Measurements from ENCODE around the gene REEP2.

DNA sequence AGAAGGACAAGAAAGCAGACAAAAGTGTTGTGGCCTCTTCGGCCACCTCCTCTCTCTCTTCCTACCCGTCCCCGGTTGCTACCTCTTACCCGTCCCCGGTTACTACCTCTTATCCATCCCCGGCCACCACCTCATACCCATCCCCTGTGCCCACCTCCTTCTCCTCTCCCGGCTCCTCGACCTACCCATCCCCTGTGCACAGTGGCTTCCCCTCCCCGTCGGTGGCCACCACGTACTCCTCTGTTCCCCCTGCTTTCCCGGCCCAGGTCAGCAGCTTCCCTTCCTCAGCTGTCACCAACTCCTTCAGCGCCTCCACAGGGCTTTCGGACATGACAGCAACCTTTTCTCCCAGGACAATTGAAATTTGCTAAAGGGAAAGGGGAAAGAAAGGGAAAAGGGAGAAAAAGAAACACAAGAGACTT, 28.9 kb downstream of the REEP2 start:
- TF ChIP-seq, protein P1, sequence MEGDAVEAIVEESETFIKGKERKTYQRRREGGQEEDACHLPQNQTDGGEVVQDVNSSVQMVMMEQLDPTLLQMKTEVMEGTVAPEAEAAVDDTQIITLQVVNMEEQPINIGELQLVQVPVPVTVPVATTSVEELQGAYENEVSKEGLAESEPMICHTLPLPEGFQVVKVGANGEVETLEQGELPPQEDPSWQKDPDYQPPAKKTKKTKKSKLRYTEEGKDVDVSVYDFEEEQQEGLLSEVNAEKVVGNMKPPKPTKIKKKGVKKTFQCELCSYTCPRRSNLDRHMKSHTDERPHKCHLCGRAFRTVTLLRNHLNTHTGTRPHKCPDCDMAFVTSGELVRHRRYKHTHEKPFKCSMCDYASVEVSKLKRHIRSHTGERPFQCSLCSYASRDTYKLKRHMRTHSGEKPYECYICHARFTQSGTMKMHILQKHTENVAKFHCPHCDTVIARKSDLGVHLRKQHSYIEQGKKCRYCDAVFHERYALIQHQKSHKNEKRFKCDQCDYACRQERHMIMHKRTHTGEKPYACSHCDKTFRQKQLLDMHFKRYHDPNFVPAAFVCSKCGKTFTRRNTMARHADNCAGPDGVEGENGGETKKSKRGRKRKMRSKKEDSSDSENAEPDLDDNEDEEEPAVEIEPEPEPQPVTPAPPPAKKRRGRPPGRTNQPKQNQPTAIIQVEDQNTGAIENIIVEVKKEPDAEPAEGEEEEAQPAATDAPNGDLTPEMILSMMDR (conservative IDR thresholded peaks at IDR 0.05; ENCODE audit: low read length): no peak
- no peak for TF ChIP-seq EZH2phosphoT487 (IDR thresholded peaks at IDR 0.05; ENCODE audit: borderline replicate concordance, low read depth, low read length)

Data from OCI-LY7 (cell line).